Chondrocyte (in vitro differentiated cells): Measurements from ENCODE around the gene TMEM63B. TPM values are rescaled to one million over a fixed set of nuclear protein-coding genes. Genes with fewer than 3 reads are reported as not detected.

Source experiments
- DNase-seq: peaks from one replicate; pipeline ENCODE4 v3.0.0; 2021; ENCODE audit warnings: mixed read lengths, low spot score
- H3K27ac Mint-ChIP-seq: one replicate; pipeline ENCODE4 v1.8.0; 2021; ENCODE audit warnings: mild to moderate bottlenecking, moderate library complexity, mixed read lengths; ENCODE audit not compliant: unreplicated experiment
- H3K27me3 Mint-ChIP-seq: 2 replicates; pipeline ENCODE4 v1.8.0; 2021; ENCODE audit warnings: low read depth, mixed read lengths
- H3K36me3 Mint-ChIP-seq: 2 replicates; pipeline ENCODE4 v1.8.0; 2021; ENCODE audit warnings: low read depth, mixed read lengths
- H3K4me1 Mint-ChIP-seq: 2 replicates; pipeline ENCODE4 v1.8.0; 2021; ENCODE audit warnings: low read depth, mild to moderate bottlenecking, mixed read lengths
- H3K4me3 Mint-ChIP-seq: one replicate; pipeline ENCODE4 v1.8.0; 2021; ENCODE audit warnings: mild to moderate bottlenecking, moderate library complexity, mixed read lengths; ENCODE audit not compliant: unreplicated experiment
- H3K9me3 Mint-ChIP-seq: 2 replicates; pipeline ENCODE4 v1.8.0; 2021; ENCODE audit warnings: low read depth, mixed read lengths
- total RNA-seq: library from RNA; stranded (reverse); gene quantifications from 3 replicates; pipeline ENCODE4 v1.2.1, GENCODE V29; 2021
- TF ChIP-seq, protein P1 (sequence below): fragments of 200-600 bp; sonication (generic); IDR thresholded peaks from 2 replicates; pipeline ENCODE4 v1.5.0; 2021; ENCODE audit warnings: antibody characterized with exemption, mild to moderate bottlenecking, moderate library complexity

Gene TMEM63B
- total RNA-seq, 1 donor from 2014 or later: 40.7 TPM

DNA sequence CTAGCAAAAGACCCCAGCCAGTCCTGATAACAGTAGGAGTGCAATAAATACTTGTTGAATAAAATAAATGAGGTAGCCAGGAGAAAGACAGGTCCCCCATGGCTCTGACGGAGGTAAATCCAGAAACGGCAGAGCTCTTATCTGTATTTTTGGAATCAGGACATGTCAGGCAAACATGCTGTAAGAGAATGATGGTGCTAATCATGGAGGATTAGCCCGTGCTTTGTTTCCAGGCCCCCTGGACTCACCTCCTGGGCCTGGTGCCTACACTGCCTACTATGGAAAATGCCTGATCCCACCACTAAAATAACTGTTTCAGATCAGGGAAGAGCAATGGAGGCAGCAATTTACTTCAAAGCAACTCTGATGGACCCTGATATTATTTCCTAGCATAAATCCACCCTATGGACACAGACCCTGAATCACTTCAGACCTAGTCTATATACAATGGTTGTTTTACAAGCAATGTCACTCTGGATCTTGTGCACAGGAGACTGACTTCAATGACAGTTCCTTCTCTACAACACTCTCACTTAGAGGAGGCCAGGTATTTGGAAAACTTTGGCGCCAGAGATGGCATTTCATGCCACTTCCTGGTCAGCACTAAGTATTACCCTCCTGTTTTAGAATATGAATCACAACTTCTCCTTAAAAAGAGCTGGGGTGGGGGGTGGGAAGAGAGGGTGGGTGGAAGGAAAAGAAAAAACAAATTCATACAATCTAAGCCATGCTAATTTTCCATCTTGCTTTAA is 6.5 kb upstream of the TMEM63B start:
- no peaks in the 10 kb centered on the region for H3K9me3 Mint-ChIP-seq
- H3K27ac Mint-ChIP-seq: no peak overlapping the region
- H3K27me3 Mint-ChIP-seq: no peaks in the 10 kb centered on the region
- TF ChIP-seq, protein P1, sequence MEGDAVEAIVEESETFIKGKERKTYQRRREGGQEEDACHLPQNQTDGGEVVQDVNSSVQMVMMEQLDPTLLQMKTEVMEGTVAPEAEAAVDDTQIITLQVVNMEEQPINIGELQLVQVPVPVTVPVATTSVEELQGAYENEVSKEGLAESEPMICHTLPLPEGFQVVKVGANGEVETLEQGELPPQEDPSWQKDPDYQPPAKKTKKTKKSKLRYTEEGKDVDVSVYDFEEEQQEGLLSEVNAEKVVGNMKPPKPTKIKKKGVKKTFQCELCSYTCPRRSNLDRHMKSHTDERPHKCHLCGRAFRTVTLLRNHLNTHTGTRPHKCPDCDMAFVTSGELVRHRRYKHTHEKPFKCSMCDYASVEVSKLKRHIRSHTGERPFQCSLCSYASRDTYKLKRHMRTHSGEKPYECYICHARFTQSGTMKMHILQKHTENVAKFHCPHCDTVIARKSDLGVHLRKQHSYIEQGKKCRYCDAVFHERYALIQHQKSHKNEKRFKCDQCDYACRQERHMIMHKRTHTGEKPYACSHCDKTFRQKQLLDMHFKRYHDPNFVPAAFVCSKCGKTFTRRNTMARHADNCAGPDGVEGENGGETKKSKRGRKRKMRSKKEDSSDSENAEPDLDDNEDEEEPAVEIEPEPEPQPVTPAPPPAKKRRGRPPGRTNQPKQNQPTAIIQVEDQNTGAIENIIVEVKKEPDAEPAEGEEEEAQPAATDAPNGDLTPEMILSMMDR: no peak
- no peak for DNase-seq
- peaks cover 81% of the 10 kb centered on the region for H3K4me1 Mint-ChIP-seq
- no peaks in the 10 kb centered on the region for H3K36me3 Mint-ChIP-seq
- no peak overlapping the region for H3K4me3 Mint-ChIP-seq

DNA sequence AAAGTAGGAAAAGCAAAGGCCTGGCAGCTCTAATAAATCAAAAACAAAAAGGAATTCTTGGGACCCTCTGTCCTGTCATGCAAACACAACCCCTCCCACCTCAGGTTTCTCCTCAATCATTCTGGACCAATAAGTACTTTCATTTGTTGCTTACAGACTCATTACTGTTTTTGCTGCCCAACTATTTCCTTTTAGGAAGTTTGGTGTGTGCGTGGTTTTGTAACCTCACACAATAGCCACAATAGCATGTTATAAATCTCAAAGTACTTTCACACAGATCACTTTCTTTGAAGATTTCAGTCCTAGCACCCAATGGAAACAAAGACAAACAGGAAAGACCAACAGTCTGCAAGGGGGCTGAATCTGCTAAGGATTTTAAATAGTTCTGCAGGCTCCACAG is 4.6 kb upstream of the TMEM63B start:
- peaks cover 71% of the 10 kb centered on the region for H3K4me1 Mint-ChIP-seq
- no peak overlapping the region for H3K4me3 Mint-ChIP-seq
- peak overlapping the region; percentile 50 for H3K27ac Mint-ChIP-seq
- TF ChIP-seq, protein P1: no peak
- no peaks in the 10 kb centered on the region for H3K36me3 Mint-ChIP-seq
- no peaks in the 10 kb centered on the region for H3K9me3 Mint-ChIP-seq
- H3K27me3 Mint-ChIP-seq: no peaks in the 10 kb centered on the region
- DNase-seq: no peak

DNA sequence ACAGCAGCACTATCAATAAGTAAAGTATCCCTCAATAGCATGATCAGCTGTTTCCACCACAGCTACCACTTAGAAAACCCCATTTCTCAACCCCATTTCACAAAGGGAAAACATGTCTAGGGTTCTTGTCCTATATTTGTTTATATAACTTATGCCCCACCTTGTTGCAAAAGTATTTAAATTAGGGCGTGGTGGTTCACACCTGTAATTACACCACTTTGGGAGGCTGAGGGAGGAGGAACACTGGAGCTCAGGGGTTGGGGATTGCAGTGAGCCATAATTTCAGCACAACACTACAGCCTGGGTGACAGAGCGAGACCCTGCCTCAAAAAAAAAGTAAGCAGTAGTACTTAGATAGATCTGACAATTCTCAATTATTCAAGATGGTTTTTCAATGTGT is 3.8 kb upstream of the TMEM63B start:
- peaks cover 71% of the 10 kb centered on the region for H3K4me1 Mint-ChIP-seq
- no peak overlapping the region for H3K4me3 Mint-ChIP-seq
- H3K36me3 Mint-ChIP-seq: no peaks in the 10 kb centered on the region
- TF ChIP-seq, protein P1: no peak
- no peaks in the 10 kb centered on the region for H3K9me3 Mint-ChIP-seq
- no peaks in the 10 kb centered on the region for H3K27me3 Mint-ChIP-seq
- DNase-seq: no peak
- H3K27ac Mint-ChIP-seq: peak overlapping the region; percentile 50

DNA sequence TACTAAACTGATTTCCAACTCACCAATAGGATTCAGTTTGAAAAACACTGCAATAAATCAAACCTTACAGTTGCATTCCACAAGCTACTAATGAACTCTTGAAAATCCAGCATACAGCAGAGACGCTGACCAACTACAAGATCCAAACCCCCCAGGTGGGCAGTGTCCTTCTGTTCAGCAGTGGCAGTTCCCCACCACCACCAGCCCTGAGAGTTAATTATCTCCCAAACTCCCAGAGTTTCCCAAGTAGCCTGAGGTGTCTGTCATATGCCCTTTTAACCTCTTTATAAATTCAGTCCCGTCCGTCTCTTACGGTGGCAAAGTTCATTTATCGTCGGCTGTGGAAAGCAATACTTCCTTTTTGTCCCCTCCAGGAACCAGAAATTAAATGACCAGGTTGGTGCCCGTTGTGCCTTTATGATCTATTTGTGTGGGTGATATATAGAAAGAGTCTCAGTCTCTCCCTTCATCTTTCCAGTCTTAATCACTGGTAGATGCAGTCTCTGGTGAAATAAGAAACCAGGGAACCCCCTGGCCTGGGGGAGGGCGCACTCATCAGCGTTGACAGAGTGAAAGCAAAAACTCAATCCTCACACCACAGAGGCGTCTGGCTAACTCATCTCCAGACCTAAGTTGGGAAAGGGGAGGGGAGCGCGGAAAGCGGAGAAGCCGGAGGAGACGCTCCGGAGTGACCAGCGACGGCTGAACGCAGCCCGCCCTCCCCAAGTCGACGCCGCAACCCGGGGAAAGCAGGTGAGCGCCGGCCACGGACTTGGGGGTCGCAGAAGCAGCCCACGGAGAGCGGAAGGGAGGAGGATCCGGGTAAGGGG is 819 bp upstream of the TMEM63B start:
- Mint-ChIP-seq H3K4me1 (peaks cover 53% of the 10 kb centered on the region), H3K9me3 (no peaks in the 10 kb centered on the region), H3K27ac (peak overlapping the region; percentile 91), H3K4me3 (peak overlapping the region; percentile 94), H3K36me3 (no peaks in the 10 kb centered on the region), H3K27me3 (no peaks in the 10 kb centered on the region)
- TF ChIP-seq, protein P1: no peak
- no peak for DNase-seq
